ENCODE results near the gene GPATCH8. TPM values are rescaled to one million over a fixed set of nuclear protein-coding genes. Genes with fewer than 3 reads are reported as not detected.

The GPATCH8 gene
- total RNA-seq, 2 donors from 2014 or later: 21.3 to 26.4 TPM

DNA sequence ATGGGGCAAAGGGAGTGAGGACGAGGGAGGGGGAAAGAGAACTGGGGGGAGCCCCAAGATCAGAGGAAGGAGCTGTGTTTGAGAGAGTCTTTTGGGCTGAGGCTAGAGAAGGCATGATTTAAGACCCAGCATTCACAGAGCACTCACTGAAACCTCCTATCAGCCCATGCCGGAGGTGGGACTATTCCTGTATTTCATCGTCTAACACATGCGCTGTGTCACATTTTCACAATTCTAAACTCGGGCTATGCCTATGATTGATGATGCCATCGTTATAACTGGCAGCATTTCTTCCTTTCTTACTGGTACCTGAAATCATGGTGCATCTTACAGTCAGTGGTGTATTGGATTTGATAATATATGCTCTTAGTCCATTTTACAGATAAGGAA lies 143.1 kb downstream of the GPATCH8 start:
- H3K9me3 ChIP-seq: no peaks in the 10 kb centered on the region
- peaks cover 0 to 31% of the 10 kb centered on the region in 2 donors for H3K4me1 ChIP-seq
- H3K27ac ChIP-seq: no peak overlapping the region
- TF ChIP-seq, protein P1, sequence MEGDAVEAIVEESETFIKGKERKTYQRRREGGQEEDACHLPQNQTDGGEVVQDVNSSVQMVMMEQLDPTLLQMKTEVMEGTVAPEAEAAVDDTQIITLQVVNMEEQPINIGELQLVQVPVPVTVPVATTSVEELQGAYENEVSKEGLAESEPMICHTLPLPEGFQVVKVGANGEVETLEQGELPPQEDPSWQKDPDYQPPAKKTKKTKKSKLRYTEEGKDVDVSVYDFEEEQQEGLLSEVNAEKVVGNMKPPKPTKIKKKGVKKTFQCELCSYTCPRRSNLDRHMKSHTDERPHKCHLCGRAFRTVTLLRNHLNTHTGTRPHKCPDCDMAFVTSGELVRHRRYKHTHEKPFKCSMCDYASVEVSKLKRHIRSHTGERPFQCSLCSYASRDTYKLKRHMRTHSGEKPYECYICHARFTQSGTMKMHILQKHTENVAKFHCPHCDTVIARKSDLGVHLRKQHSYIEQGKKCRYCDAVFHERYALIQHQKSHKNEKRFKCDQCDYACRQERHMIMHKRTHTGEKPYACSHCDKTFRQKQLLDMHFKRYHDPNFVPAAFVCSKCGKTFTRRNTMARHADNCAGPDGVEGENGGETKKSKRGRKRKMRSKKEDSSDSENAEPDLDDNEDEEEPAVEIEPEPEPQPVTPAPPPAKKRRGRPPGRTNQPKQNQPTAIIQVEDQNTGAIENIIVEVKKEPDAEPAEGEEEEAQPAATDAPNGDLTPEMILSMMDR (IDR thresholded peaks at IDR 0.05): no peak
- no peaks in the 10 kb centered on the region for H3K27me3 ChIP-seq
- no peak overlapping the region for H3K4me3 ChIP-seq
- DNase-seq (ENCODE audit: low spot score): no peak
- no peaks in the 10 kb centered on the region for H3K36me3 ChIP-seq

DNA sequence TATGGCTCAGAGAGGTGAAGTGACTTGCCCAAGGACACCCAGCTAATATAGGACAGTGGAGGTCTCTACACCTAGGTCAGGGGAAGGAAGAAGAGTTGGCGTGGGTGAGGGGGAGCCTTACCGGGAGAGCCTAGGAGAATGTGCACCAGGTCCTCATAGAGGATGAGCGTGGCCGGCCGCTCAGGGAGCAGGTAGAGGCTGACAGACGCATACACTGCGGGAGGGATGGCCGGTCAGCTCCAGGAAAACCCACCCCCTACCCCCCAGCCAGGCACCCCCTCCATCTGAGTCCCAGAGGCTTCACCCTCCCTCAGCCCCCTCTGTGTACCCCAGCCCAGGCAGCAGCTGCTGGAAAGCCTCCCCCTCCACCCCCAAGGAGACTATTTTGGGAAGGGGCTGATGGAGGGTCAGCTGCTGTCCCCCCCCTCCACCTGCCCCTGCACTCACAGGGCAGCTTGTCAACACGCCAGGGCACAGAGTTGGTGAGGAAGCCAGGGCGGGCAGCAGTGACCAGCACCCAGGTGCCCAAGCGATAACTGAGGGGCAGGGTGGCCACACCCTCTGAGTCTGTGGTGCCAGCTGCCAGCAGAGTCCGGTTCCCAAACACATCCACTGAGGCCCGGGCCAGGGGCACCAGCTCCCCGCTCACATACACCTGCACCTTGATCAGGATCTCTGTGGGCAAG lies 143.6 kb downstream of the GPATCH8 start:
- Histone ChIP-seq H3K36me3 (no peaks in the 10 kb centered on the region), H3K4me1 (peaks cover 0 to 31% of the 10 kb centered on the region in 2 donors), H3K4me3 (no peak overlapping the region), H3K27me3 (no peaks in the 10 kb centered on the region), H3K9me3 (no peaks in the 10 kb centered on the region), H3K27ac (no peak overlapping the region)
- TF ChIP-seq, protein P1 (IDR thresholded peaks at IDR 0.05): no peak
- DNase-seq (ENCODE audit: low spot score): no peak

DNA sequence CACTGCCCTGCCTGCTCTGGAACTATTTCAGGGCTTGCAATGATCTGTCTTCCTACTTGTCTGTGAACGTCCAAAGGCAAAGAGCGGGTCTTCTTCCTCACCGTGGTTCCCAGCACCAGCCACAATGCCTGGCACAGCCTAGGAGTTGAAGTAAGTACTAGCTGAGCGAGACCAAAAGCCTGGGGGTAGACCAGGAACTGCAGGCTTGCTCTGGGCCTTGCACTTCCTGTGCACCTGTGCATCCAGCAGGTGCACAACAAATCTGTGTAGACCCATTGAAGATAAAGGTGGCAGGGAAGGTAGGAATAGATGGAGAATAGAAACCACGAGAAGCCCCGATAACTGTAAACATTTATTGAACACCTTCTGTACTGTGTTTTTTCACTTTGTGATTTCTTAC lies 144.2 kb downstream of the GPATCH8 start:
- no peak overlapping the region for H3K27ac ChIP-seq
- TF ChIP-seq, protein P1 (IDR thresholded peaks at IDR 0.05): no peak
- no peaks in the 10 kb centered on the region for H3K27me3 ChIP-seq
- no peaks in the 10 kb centered on the region for H3K36me3 ChIP-seq
- H3K4me1 ChIP-seq: peaks cover 0 to 29% of the 10 kb centered on the region in 2 donors
- H3K9me3 ChIP-seq: no peaks in the 10 kb centered on the region
- no peak for DNase-seq (ENCODE audit: low spot score)
- no peak overlapping the region for H3K4me3 ChIP-seq

DNA sequence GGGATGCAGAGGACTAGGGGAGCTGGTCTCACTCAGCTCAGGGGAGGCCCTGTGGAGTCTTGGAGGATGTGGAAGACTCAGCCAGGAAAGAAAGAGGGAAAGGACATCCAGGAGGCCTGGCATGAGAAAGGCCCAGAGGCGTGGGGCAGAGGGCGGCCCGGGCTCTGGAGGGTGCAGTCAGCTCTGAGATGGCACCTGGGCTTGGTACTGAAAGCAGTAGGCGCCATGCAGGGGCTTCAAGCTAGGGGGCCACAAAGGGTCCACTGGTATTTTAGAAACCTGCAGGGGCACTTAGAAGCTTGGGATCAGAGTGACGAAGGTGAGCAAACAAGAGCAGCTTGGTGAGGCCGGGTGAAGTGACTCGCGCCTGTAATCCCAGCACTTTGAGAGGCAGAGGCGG lies 145.1 kb downstream of the GPATCH8 start:
- TF ChIP-seq, protein P1 (IDR thresholded peaks at IDR 0.05): no peak
- Histone ChIP-seq H3K9me3 (no peaks in the 10 kb centered on the region), H3K27ac (no peak overlapping the region), H3K27me3 (no peaks in the 10 kb centered on the region), H3K4me3 (no peak overlapping the region), H3K4me1 (peaks cover 0 to 22% of the 10 kb centered on the region in 2 donors), H3K36me3 (no peaks in the 10 kb centered on the region)
- no peak for DNase-seq (ENCODE audit: low spot score)

DNA sequence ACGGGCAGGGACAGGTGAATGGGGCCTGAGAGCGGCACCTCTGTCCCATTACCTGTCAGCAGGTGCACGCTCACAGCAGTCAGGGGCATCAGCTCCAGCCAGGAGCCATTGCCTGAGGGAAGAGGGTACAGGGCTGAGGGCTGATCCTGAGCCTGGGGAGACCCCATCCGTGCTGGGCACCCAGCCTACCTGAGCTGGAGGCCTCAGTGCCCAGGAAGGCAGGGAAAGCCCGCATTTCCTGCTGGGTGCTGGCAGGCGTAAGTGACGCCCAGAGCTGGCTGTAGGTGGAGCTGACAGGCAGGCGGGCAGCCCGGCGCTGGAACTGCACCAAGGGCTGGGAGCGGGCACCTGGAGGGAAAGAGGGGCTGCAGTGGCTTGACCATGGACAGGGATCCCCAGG lies 147.0 kb downstream of the GPATCH8 start:
- H3K9me3 ChIP-seq: no peaks in the 10 kb centered on the region
- TF ChIP-seq, protein P1 (IDR thresholded peaks at IDR 0.05): no peak
- DNase-seq (ENCODE audit: low spot score): no peak
- H3K4me1 ChIP-seq: peaks cover 0 to 7% of the 10 kb centered on the region in 2 donors
- no peak overlapping the region for H3K4me3 ChIP-seq
- H3K27ac ChIP-seq: no peak overlapping the region
- H3K27me3 ChIP-seq: no peaks in the 10 kb centered on the region
- peaks cover 12% of the 10 kb centered on the region for H3K36me3 ChIP-seq

DNA sequence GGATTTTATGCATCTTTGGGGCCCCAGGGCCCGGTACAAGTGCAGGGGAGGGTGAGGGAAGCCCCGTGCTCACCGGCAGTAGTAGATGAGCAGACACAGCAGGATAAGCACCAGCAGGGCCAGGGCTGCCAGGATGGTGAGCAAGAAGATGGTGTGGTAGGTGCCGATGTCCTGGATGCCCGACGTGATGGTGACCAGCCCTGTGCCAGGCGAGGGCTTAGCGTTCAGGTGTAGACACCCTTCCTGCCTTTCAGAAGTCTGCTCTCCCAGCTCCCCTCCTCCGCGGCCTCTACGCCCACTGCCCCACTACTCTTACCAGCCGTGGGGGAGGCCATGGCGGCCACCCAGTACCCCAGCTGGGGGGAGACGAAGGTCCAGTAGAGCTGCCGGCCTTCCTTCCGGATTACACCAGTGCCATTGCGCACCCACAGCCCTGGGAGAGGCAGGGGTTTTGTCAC lies 147.5 kb downstream of the GPATCH8 start:
- no peaks in the 10 kb centered on the region for H3K27me3 ChIP-seq
- no peak overlapping the region for H3K4me3 ChIP-seq
- TF ChIP-seq, protein P1 (IDR thresholded peaks at IDR 0.05): no peak
- DNase-seq (ENCODE audit: low spot score): no peak
- H3K4me1 ChIP-seq: peaks cover 0 to 1% of the 10 kb centered on the region in 2 donors
- H3K36me3 ChIP-seq: peaks cover 18% of the 10 kb centered on the region
- H3K27ac ChIP-seq: no peak overlapping the region
- no peaks in the 10 kb centered on the region for H3K9me3 ChIP-seq

Data from right atrium auricular region (tissue), 2 donors.